ENCODE data around the gene LPGAT1. TPM values are rescaled to one million over a fixed set of nuclear protein-coding genes. Genes with fewer than 3 reads are reported as not detected.
"Not testable (repeated sequence)": the region's sequence is repeated elsewhere in the genome, so short reads cannot be mapped to it uniquely, and the experiment has no call there.

The LPGAT1 gene
- total RNA-seq, 2 donors from 2014 or later, result 29.6 to 81.7 TPM

- H3K4me1 ChIP-seq (replicated peaks), result no peaks in the 10 kb centered on the region
- no peaks in the 10 kb centered on the region for H3K36me3 ChIP-seq
- WGBS, result 17% methylated on average over 29 of the region's 29 CpGs
- no peaks in the 10 kb centered on the region for H3K27me3 ChIP-seq (replicated peaks; ENCODE audit: insufficient read depth)
- DNase-seq (ENCODE audit: low spot score), result peak; percentile 83
- H3K27ac ChIP-seq, result no peak overlapping the region
- TF ChIP-seq POLR2AphosphoS5 (IDR thresholded peaks at IDR 0.05) (peak; percentile 62), CTCF (IDR thresholded peaks at IDR 0.05) (peak; percentile 87 to 96 (median 91)), POLR2A (IDR thresholded peaks at IDR 0.05) (no peak)
- no peak overlapping the region for H3K4me3 ChIP-seq
- no peaks in the 10 kb centered on the region for H3K9me3 ChIP-seq
- intact Hi-C loops (cut with DNase I), result loop anchor here (2.0 kb wide), 1 partner anchor 132 kb away; the partner anchor contains the start of gene LPGAT1
Measured at GRCh38 chr1:211698161-211699026, 132.2 kb downstream of the LPGAT1 start.

GRCh38 chr1:211697356-211697755 is 133.2 kb downstream of the LPGAT1 start:
- Histone ChIP-seq H3K36me3 (no peaks in the 10 kb centered on the region), H3K27me3 (replicated peaks; ENCODE audit: insufficient read depth) (no peaks in the 10 kb centered on the region), H3K4me1 (replicated peaks) (no peaks in the 10 kb centered on the region), H3K4me3 (no peak overlapping the region), H3K27ac (no peak overlapping the region), H3K9me3 (no peaks in the 10 kb centered on the region)
- no peak for DNase-seq (ENCODE audit: low spot score)
- WGBS, result no CpG with 5 or more reads among the region's 1 CpG
- intact Hi-C loops (cut with DNase I), result no loop called here
- TF ChIP-seq POLR2A (IDR thresholded peaks at IDR 0.05) (no peak), POLR2AphosphoS5 (IDR thresholded peaks at IDR 0.05) (no peak), CTCF (IDR thresholded peaks at IDR 0.05) (no peak)

GRCh38 chr1:211695135-211695816 is 135.3 kb downstream of the LPGAT1 start:
- intact Hi-C loops (cut with DNase I), result no loop called here
- Histone ChIP-seq H3K27me3 (replicated peaks; ENCODE audit: insufficient read depth) (no peaks in the 10 kb centered on the region), H3K9me3 (no peaks in the 10 kb centered on the region), H3K4me3 (no peak overlapping the region), H3K27ac (no peak overlapping the region), H3K36me3 (no peaks in the 10 kb centered on the region), H3K4me1 (replicated peaks) (no peaks in the 10 kb centered on the region)
- DNase-seq (ENCODE audit: low spot score), result no peak
- TF ChIP-seq POLR2AphosphoS5 (IDR thresholded peaks at IDR 0.05) (no peak), POLR2A (IDR thresholded peaks at IDR 0.05) (no peak), CTCF (IDR thresholded peaks at IDR 0.05) (no peak)
- WGBS, result 76% methylated on average over 10 of the region's 10 CpGs

- H3K27ac ChIP-seq; intact Hi-C loops (cut with DNase I); H3K4me1 ChIP-seq (replicated peaks); H3K4me3 ChIP-seq; H3K36me3 ChIP-seq; H3K9me3 ChIP-seq; H3K27me3 ChIP-seq (replicated peaks; ENCODE audit: insufficient read depth); DNase-seq (ENCODE audit: low spot score): not testable (repeated sequence)
- WGBS, result 96% methylated on average over 5 of the region's 5 CpGs
Measured at GRCh38 chr1:211693911-211694310, 136.7 kb downstream of the LPGAT1 start.

Small RNA genes within 50 kb of the gene (small RNA-seq; reads per million reads assigned to genes)
- gene RF00019 (0 reads per million in 2 donors), gene RN7SL344P (0 reads per million in 2 donors)

Other genes with a start within 250 kb of the LPGAT1 start
- gene NEK2, start 155.1 kb downstream of the LPGAT1 start, total RNA-seq, result 1 to 10 TPM; 1.7 to 8.5 TPM
- gene INTS7, start 204.8 kb upstream of the LPGAT1 start, total RNA-seq, result 10 to 100 TPM; 12.5 to 15.5 TPM
- gene DTL, start 205.0 kb upstream of the LPGAT1 start, total RNA-seq, result 1 to 10 TPM; 1.5 to 7.1 TPM